Left ventricle myocardium superior (tissue), 1 donor: ENCODE data around the gene SLC7A10. TPM values are rescaled to one million over a fixed set of nuclear protein-coding genes. Genes with fewer than 3 reads are reported as not detected.
"Not testable (repeated sequence)": the region's sequence is repeated elsewhere in the genome, so short reads cannot be mapped to it uniquely, and the experiment has no call there.

ENCODE experiments used
- ATAC-seq: fragments of 200-7000 bp; cut with Tn5 transposase; one replicate; pipeline ENCODE4 v1.9.1; 2020; ENCODE audit warnings: mild to moderate bottlenecking, moderate library complexity
- DNase-seq: peaks from one replicate; pipeline ENCODE4 v3.0.0-alpha.2; 2020
- intact Hi-C: fragments of 100-400 bp; cut with micrococcal nuclease; formaldehyde crosslinking; loops from one replicate; pipeline ENCODE4 v1.11.0; 2022
- total RNA-seq: library from RNA; stranded (reverse); fragmentation: NEBNext Ultra II Directional; extraction: Animal tissue kit (Norgen Biotek cat#: 25700); gene quantifications from one replicate; pipeline ENCODE4 v1.2.1, GENCODE V29; 2021
- donor health status: DM: no; HTN: yes; CAD: no; lungs with severe emphysema.

The SLC7A10 gene
- total RNA-seq, 1 donor from 2014 or later, result not detected

GRCh38 chr19:33166037-33166436 is 59.6 kb downstream of the SLC7A10 start:
- DNase-seq, ATAC-seq: not testable (repeated sequence)

DNA sequence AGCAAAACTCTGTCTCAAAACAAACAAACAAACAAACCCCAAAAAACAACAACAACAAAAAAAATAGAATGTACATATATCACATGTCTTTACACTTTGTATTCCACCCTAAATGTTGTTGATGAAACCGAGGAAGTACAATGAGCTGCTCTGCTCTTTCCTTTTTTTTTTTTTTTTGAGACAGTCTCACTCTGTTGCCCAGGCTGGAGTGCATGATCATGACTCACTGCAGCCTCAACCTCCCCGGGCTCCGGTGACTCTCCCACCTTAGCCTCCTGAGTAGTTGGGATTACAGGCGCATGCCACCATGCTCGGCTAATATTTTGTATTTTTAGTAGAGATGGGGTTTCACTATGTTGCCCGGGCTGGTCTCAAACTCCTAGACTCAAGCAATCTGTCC is 62.2 kb downstream of the SLC7A10 start:
- DNase-seq (no peak), ATAC-seq (no peak)
- intact Hi-C loops, result no loop called here

More at GRCh38 chr19:33166037-33166436, 59.6 kb downstream of the SLC7A10 start:
- intact Hi-C loops, result not testable (repeated sequence)

DNA sequence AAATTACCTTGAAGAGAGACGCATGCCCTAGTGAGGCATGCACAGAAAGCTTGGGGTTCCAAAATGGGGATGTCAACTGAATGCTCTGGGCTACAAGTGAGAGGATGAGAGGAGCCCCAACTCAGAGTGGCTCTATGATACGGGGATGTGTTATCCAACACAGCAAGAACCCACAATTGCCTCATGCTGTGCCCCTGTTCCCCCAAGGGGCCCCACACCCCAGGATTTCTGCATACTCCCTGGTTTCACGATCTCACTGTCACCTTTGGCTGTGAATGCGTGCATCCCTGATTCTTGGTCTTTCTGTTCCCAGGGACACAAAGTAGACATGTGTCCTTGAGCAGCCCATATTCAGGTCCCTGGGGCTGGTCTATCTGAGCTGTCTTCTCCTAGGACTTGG is 64.4 kb downstream of the SLC7A10 start:
- DNase-seq (no peak), ATAC-seq (no peak)
- intact Hi-C loops, result no loop called here

GRCh38 chr19:33159893-33160292 is 65.8 kb downstream of the SLC7A10 start:
- intact Hi-C loops, result no loop called here
- no peak for DNase-seq
- no peak for ATAC-seq

- ATAC-seq (no peak), DNase-seq (no peak)
- intact Hi-C loops, result no loop called here
Observed at GRCh38 chr19:33159149-33159548, 66.5 kb downstream of the SLC7A10 start.

Other genes starting within 250 kb of the SLC7A10 start
- 2.4 TPM for gene RHPN2, start 161.0 kb downstream of the SLC7A10 start, total RNA-seq
- gene GPATCH1, start 144.7 kb downstream of the SLC7A10 start, total RNA-seq, result 5.4 TPM
- not detected for gene WDR88, start 93.7 kb downstream of the SLC7A10 start, total RNA-seq
- gene LRP3, start 31.5 kb downstream of the SLC7A10 start, total RNA-seq, result 19.5 TPM
- 2.4 TPM for gene CEBPA, start 76.7 kb upstream of the SLC7A10 start, total RNA-seq
- gene CEBPG, start 147.9 kb upstream of the SLC7A10 start, total RNA-seq, result 17.0 TPM